Panc1 (cell line): ENCODE data around the gene ZNF609.

Experiments
- CTCF ChIP-seq: fragments of 450-650 bp; IDR thresholded peaks from 2 replicates; pipeline ENCODE4 v1.5.1; 2017; ENCODE audit warnings: mild to moderate bottlenecking
- POLR2AphosphoS5 ChIP-seq: IDR thresholded peaks from 2 replicates; pipeline ENCODE4 v1.6.1; 2012; ENCODE audit warnings: mild to moderate bottlenecking, low read depth, low read length, moderate library complexity
- SIN3A ChIP-seq: IDR thresholded peaks from 2 replicates; pipeline ENCODE4 v1.6.1; 2012; ENCODE audit warnings: low read depth, mild to moderate bottlenecking, low read length, moderate library complexity, borderline replicate concordance; ENCODE audit not compliant: insufficient read depth
- TCF7L2 ChIP-seq: IDR thresholded peaks from 2 replicates; pipeline ENCODE4 v1.6.1; 2011; ENCODE audit warnings: mild to moderate bottlenecking, low read depth, low read length, inconsistent platforms

GRCh38 chr15:64673866-64674265, 213.5 kb downstream of the ZNF609 start:
- no peak for TF ChIP-seq CTCF
- no peak for TF ChIP-seq POLR2AphosphoS5
- no peak for TF ChIP-seq SIN3A
- no peak for TF ChIP-seq TCF7L2
